Neural cell (in vitro differentiated cells): ENCODE results near the gene TLN1.

Experiments
- EZH2 ChIP-seq: fragments of 200-600, 300-800 bp; shearing (Covaris generic), sonication (generic); IDR thresholded peaks from 2 replicates; pipeline ENCODE4 v1.6.1; 2014; ENCODE audit warnings: antibody characterized with exemption, low read length, borderline replicate concordance, mild to moderate bottlenecking; ENCODE audit not compliant: insufficient read depth, poor library complexity, severe bottlenecking
- MXI1 ChIP-seq: fragments of 450-650 bp; conservative IDR thresholded peaks from 2 replicates; pipeline ENCODE4 v1.6.1; 2014; ENCODE audit warnings: antibody characterized with exemption, mild to moderate bottlenecking; ENCODE audit not compliant: poor library complexity, severe bottlenecking
- POLR2AphosphoS5 ChIP-seq: IDR thresholded peaks from 2 replicates; pipeline ENCODE4 v1.6.1; 2012
- RAD21 ChIP-seq: fragments of 450-650 bp; conservative IDR thresholded peaks from 2 replicates; pipeline ENCODE4 v1.6.1; 2014; ENCODE audit warnings: antibody characterized with exemption, mild to moderate bottlenecking, moderate library complexity
- REST ChIP-seq: IDR thresholded peaks from 2 replicates; pipeline ENCODE4 v1.6.1; 2012; ENCODE audit warnings: borderline replicate concordance
- TF ChIP-seq, protein P1 (sequence below): fragments of 450-650 bp; IDR thresholded peaks from 2 replicates; pipeline ENCODE4 v1.5.1; 2014; ENCODE audit warnings: antibody characterized with exemption, mild to moderate bottlenecking, moderate library complexity; ENCODE audit not compliant: poor library complexity, severe bottlenecking

GRCh38 chr9:35769763-35770162, 37.8 kb upstream of the TLN1 start:
- TF ChIP-seq, protein P1, sequence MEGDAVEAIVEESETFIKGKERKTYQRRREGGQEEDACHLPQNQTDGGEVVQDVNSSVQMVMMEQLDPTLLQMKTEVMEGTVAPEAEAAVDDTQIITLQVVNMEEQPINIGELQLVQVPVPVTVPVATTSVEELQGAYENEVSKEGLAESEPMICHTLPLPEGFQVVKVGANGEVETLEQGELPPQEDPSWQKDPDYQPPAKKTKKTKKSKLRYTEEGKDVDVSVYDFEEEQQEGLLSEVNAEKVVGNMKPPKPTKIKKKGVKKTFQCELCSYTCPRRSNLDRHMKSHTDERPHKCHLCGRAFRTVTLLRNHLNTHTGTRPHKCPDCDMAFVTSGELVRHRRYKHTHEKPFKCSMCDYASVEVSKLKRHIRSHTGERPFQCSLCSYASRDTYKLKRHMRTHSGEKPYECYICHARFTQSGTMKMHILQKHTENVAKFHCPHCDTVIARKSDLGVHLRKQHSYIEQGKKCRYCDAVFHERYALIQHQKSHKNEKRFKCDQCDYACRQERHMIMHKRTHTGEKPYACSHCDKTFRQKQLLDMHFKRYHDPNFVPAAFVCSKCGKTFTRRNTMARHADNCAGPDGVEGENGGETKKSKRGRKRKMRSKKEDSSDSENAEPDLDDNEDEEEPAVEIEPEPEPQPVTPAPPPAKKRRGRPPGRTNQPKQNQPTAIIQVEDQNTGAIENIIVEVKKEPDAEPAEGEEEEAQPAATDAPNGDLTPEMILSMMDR = no peak
- no peak for TF ChIP-seq POLR2AphosphoS5
- TF ChIP-seq EZH2 = no peak
- no peak for TF ChIP-seq REST
- TF ChIP-seq MXI1 = no peak
- TF ChIP-seq RAD21 = no peak
